ENCODE data around the gene UVRAG.

The UVRAG gene

GRCh38 chr11:76155500-76156227 is 340.7 kb downstream of the UVRAG start:
- no peak for DNase-seq

- DNase-seq, result no peak
These were observed 342.0 kb downstream of the UVRAG start for GRCh38 chr11:76156971-76157427.

- no peak for DNase-seq
These were observed 342.9 kb downstream of the UVRAG start for GRCh38 chr11:76157891-76158290.

- no peak for DNase-seq
These were observed 343.6 kb downstream of the UVRAG start for GRCh38 chr11:76158394-76159302.

GRCh38 chr11:76159303-76159937 is 344.4 kb downstream of the UVRAG start:
- no peak for DNase-seq

GRCh38 chr11:76159983-76160661 is 345.1 kb downstream of the UVRAG start:
- DNase-seq, result no peak

GRCh38 chr11:76160856-76161255 is 345.8 kb downstream of the UVRAG start:
- no peak for DNase-seq

GRCh38 chr11:76161261-76161961 is 346.4 kb downstream of the UVRAG start:
- DNase-seq, result no peak

- no peak for DNase-seq
These were observed 347.6 kb downstream of the UVRAG start for GRCh38 chr11:76162336-76163288.

- no peak for DNase-seq
These were observed 348.4 kb downstream of the UVRAG start for GRCh38 chr11:76163289-76163880.

- no peak for DNase-seq
These were observed 349.1 kb downstream of the UVRAG start for GRCh38 chr11:76164081-76164480.

- DNase-seq, result no peak
These were observed 350.1 kb downstream of the UVRAG start for GRCh38 chr11:76164861-76165751.

GRCh38 chr11:76166314-76166713 is 351.3 kb downstream of the UVRAG start:
- DNase-seq, result no peak

- no peak for DNase-seq
These were observed 352.6 kb downstream of the UVRAG start for GRCh38 chr11:76167590-76167989.

GRCh38 chr11:76169473-76169896 is 354.5 kb downstream of the UVRAG start:
- DNase-seq, result no peak

- DNase-seq, result no peak
These were observed 355.5 kb downstream of the UVRAG start for GRCh38 chr11:76170468-76170867.

GRCh38 chr11:76172583-76172982 is 357.6 kb downstream of the UVRAG start:
- no peak for DNase-seq

GRCh38 chr11:76173663-76174062 is 358.7 kb downstream of the UVRAG start:
- no peak for DNase-seq

GRCh38 chr11:76174330-76174729 is 359.3 kb downstream of the UVRAG start:
- DNase-seq, result no peak
